Measurements from ENCODE around the gene ARX. TPM values are rescaled to one million over a fixed set of nuclear protein-coding genes. Genes with fewer than 3 reads are reported as not detected.
A peak's percentile ranks its signal among the peaks of the same experiment; 100 is the strongest.

ARX gene
- 1 to 10 TPM in 1 of 2 donors, under 1 TPM in 1; 0.34 to 1.1 TPM for total RNA-seq
- long read RNA-seq, partial matches to known transcripts, result 0 of 1 reads
- long read RNA-seq, other reads (novel, unspliced or antisense), result 1 of 1 reads

DNA sequence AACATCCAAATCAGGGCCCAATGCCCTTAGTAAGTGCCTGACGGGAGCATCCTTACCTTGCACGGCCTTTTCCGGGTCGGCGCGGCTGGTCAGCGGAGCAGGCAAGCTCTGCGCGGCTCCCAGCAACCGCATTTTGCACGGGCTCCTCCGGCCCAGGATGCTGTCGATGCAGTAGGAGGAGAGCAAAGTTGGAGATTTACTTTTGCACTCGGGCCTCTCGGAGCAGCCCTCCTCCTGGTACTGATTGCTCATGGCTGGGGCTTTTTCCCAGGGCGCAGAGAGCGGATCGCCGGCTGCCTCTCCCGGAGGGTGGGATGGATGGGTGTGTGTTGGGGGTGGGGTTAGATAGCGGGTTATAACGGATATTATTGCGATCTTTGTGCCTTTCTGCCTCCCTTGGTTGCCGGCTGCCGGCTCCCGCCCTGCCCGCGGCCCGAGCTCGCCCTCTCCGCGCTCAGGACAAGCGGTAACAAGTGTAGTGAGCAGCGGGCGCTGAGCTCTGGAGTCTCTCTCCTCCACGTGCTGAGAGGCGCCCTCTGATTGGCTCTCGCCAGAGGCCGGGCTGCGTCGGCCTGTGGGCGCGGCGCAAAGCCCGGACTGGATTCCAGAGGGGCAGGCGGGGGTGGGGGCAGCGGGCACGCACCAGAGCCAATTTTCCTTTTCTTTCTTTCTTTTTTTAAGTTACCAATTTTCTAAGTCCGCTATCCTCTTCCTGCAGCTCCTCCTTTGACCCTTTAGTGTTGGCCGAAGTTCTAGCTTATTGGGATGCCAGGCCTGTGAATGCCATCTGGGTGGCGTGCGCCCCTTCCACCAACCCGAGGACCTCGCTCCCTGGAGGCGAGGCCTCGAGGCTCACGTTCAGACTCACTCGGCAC lies at the start of gene ARX:
ARX (minus strand) TSS at position 480 of the 875 bp plus-strand sequence; CDS start at position 252, 228 bp downstream.
- peak; percentile 86 for ATAC-seq
- peak; percentile 49 to 55 for DNase-seq
- intact Hi-C loops (cut with DNase I, micrococcal nuclease), result no loop called here

GRCh38 chrX:25059273-25059672 lies 43.5 kb upstream of the ARX start:
- intact Hi-C loops (cut with DNase I, micrococcal nuclease), result no loop called here
- no peak for DNase-seq
- ATAC-seq, result no peak

- intact Hi-C loops (cut with DNase I, micrococcal nuclease), result no loop called here
- no peak for DNase-seq
- no peak for ATAC-seq
Measured at GRCh38 chrX:25052798-25053534, 37.2 kb upstream of the ARX start.

GRCh38 chrX:25049971-25050370 lies 34.2 kb upstream of the ARX start:
- no peak for DNase-seq
- intact Hi-C loops (cut with DNase I, micrococcal nuclease), result no loop called here
- ATAC-seq, result no peak

GRCh38 chrX:25049357-25049756 lies 33.6 kb upstream of the ARX start:
- no peak for ATAC-seq
- DNase-seq, result no peak
- intact Hi-C loops (cut with DNase I, micrococcal nuclease), result no loop called here

GRCh38 chrX:25048178-25048577 lies 32.4 kb upstream of the ARX start:
- DNase-seq, result no peak
- no peak for ATAC-seq
- intact Hi-C loops (cut with DNase I, micrococcal nuclease), result no loop called here

- DNase-seq, result no peak
- intact Hi-C loops (cut with DNase I, micrococcal nuclease), result no loop called here
- ATAC-seq, result no peak
Measured at GRCh38 chrX:25043192-25043591, 27.4 kb upstream of the ARX start.

GRCh38 chrX:25039036-25039435 lies 23.3 kb upstream of the ARX start:
- DNase-seq (no peak), ATAC-seq (no peak)
- intact Hi-C loops (cut with DNase I, micrococcal nuclease), result no loop called here

GRCh38 chrX:25034889-25035288 lies 19.1 kb upstream of the ARX start:
- DNase-seq, result no peak
- no peak for ATAC-seq
- intact Hi-C loops (cut with DNase I, micrococcal nuclease), result no loop called here

GRCh38 chrX:25029288-25029825 lies 13.6 kb upstream of the ARX start:
- intact Hi-C loops (cut with DNase I, micrococcal nuclease), result no loop called here
- DNase-seq, result no peak
- no peak for ATAC-seq

DNA sequence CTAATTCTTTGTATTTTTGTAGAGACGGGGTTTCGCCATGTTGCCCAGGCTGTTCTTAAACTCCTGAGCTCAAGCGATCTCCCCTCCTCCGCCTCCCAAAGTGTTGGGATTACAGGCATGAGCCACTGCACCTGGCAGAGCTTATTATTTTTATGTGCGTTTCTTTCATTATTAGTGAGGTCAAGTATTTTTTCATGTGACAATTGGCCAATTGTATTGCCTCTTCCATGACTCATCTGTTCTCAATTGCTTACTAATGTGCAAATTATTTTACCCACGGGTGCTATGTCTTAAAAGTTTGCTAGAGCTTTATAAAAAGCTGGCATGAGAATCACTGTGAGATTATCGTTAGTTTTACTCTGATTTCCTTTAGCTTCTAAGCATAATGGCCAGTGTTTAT lies 13.0 kb upstream of the ARX start:
- intact Hi-C loops (cut with DNase I, micrococcal nuclease), result no loop called here
- ATAC-seq (no peak), DNase-seq (no peak)

DNA sequence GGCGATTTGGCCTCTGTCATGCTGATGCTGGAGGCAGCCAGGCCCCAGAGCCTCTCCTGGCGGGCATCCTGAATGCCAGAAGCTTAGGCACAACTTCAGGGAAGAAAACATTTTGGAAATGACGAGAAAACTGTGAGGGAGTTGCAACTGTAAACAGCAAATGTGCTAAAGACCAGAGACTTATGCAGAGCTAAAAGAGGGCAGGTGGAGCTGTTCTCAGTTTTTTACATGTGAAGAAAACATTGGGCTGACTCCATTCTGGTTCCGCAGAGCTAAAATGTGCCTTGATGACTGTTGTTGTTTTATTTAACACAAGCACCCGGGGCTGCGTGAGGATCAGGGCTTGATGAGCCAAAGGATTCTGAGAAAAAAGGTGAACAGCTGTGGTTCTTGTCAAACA lies 10.8 kb upstream of the ARX start:
- intact Hi-C loops (cut with DNase I, micrococcal nuclease), result no loop called here
- ATAC-seq (no peak), DNase-seq (no peak)

DNA sequence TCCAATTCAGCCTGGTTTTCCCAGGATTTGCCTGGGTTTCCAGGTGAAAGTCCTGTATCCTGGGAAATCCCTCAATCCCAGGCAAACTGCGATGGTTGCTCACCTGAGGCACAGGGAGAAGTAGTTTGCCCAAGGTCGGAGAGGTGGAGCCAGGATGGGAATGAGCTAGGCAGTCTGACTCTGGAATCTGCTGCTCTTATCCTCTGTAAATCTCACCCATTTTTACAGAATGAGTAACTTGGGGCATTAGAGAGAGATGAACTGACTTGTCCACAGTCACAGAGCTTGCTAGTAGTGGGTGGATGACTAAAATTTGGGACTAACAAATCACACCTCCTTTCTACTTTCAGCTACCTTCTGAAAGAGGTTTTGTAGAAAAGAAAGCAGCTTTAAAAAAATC lies 9.8 kb upstream of the ARX start:
- intact Hi-C loops (cut with DNase I, micrococcal nuclease), result no loop called here
- DNase-seq, result no peak
- no peak for ATAC-seq

DNA sequence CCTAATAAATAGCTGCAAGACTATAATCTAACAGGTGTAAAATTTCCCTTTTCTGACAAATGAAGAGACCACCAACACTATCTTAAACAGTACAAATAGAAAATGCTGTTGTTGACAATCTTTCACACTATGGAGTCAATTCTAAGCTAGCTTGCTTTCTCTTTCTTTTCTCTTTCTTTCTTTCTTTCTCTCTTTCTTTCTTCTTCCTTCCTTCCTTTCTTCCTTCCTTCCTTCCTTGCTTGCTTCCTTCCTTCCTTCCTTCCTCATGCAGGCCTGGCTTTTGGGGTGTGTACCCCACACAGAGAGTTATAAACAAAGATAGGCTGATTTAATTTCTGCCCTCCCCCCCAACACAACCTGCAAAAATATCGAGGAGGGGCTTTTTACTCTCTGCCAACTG lies 8.1 kb upstream of the ARX start:
- no peak for DNase-seq
- intact Hi-C loops (cut with DNase I, micrococcal nuclease), result no loop called here
- ATAC-seq, result no peak

DNA sequence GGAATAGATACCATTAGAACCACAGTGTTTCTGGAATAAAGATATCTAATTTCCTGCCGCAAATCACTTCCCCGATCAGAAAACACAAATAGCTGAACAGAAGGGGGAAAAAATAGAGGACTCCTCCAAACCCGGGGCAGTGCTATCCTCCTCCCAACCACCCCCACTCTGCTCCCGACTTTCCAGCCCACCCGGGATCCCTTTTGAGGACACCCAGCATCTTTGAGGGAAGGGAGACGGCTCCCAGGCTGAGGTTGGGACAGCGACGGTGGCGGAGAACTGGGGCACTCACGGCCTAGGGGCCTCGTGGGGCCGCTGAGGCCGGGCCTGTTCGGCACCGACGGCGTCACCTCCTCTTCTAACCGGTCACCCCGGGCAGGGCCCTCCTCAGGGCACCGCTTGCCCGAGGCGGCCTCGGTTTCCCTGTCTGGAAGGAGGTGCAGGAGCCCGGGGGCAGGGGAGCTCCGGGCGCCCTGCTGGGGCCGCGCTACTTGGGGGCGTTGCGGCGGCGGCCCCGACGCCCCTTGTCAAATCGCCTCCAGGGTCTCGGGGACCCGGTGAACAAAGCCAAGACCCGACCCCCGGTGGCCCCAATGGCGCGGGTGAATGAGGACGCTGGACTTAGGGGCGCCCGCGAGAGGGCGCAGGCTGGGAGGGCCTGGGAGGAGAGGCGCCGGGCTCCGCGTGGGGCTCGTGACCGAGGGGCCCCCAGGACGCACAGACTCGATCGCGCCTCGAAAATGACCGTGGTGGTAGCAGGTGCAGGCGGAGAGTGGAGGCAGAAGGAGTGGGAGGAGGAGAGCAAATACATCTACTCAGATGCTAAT lies 6.9 kb upstream of the ARX start:
- ATAC-seq, result no peak
- DNase-seq, result no peak
- intact Hi-C loops (cut with DNase I, micrococcal nuclease), result no loop called here

DNA sequence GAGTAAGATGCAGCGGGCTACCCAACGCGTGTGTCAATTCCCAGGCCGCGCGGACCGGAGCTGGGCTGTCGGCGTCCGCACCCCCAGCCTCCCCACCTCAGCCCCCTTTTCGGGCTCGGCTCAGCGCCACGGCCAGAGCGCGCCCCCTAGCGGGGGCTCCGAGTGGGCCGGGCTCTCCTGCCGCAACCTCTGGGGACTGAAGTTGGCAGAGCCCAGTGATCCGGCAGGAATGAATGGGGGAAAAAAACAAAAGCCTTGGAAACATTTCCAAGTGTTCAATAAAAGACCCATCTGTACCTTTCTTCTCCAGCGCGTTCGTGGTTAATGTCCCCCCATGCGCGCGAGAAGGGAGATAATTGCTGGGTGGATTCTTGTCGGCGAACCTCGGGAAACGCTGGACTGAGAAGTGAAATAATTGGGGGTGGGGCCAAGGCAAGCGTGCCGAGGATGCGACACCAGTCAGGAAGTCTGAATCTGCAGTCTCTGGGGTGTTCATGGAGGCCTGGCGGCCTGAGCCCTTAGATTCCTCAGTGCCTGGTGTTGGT lies 5.2 kb upstream of the ARX start:
- intact Hi-C loops (cut with DNase I, micrococcal nuclease), result no loop called here
- no peak for DNase-seq

DNA sequence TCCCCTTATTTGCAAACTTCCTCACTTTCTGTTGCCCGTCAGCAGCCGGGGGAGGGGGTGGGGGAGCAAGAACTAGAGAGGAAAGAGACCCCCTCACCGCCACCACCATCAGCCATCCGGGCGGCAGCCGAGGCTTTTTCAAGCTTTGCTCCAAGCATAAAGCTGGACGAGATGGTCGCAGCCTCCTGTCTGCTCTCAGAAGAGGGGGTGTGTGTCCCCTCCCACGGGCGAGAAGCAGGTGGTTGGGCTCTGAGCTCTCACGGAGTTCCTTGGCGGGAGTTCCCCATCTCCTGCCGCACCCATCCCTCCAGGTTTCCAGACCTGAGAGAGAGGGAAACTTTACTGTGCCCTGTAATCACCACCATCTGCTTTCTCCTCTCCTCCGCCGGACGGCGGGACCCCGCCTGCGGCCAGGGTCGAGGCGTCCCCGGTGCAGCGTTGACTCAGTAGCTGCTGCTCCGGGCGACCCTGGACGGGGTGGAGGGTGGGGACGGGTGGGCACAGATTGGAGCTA lies 4.7 kb upstream of the ARX start:
- no peak for DNase-seq
- intact Hi-C loops (cut with DNase I, micrococcal nuclease), result no loop called here
- peak; percentile 42 for ATAC-seq

More for the DNA sequence above, 5.2 kb upstream of the ARX start:
- peak; percentile 71 for ATAC-seq

DNA sequence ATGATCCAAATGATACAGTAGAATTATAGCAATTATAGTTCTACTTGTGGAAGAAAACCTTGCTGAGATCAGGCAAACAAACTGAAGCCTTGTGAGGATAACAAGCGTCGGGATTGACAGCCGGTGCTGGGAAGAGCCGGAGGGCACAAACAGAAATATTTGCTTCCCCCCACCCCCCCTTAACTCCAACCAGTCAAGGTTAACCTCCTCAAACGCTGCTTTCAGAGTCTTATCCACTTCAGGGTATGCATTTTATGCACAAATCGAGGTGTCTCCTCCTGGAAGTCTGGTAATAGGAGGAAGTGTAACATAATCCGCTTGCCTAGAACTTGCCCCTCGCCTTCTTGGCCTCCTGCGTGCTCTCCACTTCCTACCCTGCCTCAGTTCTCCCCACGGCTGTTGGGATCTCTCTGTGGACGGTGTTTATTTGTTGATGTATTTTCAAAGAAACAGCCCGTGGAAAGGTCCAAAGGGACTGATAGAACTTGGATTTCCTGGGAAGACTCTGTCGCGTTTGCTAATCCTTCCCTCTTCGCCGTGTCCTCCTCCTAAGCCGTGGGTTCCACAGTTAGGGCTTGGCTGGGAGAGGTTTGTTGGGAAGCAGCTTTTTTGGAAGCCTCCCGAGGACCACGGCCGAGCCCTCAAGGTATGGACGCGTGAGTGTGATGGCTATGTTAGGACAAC lies 4.1 kb upstream of the ARX start:
- ATAC-seq, result no peak
- no peak for DNase-seq
- intact Hi-C loops (cut with DNase I, micrococcal nuclease), result no loop called here

All from left colon (tissue), 2 donors.